HG02943 (cell line): ENCODE measurements around the gene FAM3D.

Experiments
- ATAC-seq: cut with Tn5 transposase; IDR thresholded peaks from one replicate; pipeline ENCODE4 v1.9.1; 2021; ENCODE audit warnings: mild to moderate bottlenecking, low read depth, moderate library complexity; ENCODE audit not compliant: unreplicated experiment

The FAM3D gene

GRCh38 chr3:58657571-58658141 is 8.9 kb downstream of the FAM3D start:
- no peak for ATAC-seq

GRCh38 chr3:58657036-58657520 is 9.5 kb downstream of the FAM3D start:
- no peak for ATAC-seq

GRCh38 chr3:58656631-58657030 is 9.9 kb downstream of the FAM3D start:
- ATAC-seq: no peak

GRCh38 chr3:58654466-58654865 is 12.1 kb downstream of the FAM3D start:
- ATAC-seq: no peak

- ATAC-seq: no peak
These were observed 13.9 kb downstream of the FAM3D start for GRCh38 chr3:58652624-58653023.

GRCh38 chr3:58651276-58651675 is 15.3 kb downstream of the FAM3D start:
- ATAC-seq: no peak

GRCh38 chr3:58647381-58648141 is 19.0 kb downstream of the FAM3D start:
- no peak for ATAC-seq

- no peak for ATAC-seq
These were observed 20.1 kb downstream of the FAM3D start for GRCh38 chr3:58646503-58646902.

- ATAC-seq: no peak
These were observed 20.8 kb downstream of the FAM3D start for GRCh38 chr3:58645726-58646125.

GRCh38 chr3:58642846-58643245 is 23.7 kb downstream of the FAM3D start:
- ATAC-seq: no peak

GRCh38 chr3:58640700-58641372 is 25.7 kb downstream of the FAM3D start:
- peak; percentile 76 for ATAC-seq

- ATAC-seq: no peak
These were observed 26.7 kb downstream of the FAM3D start for GRCh38 chr3:58639842-58640241.

- no peak for ATAC-seq
These were observed 27.6 kb downstream of the FAM3D start for GRCh38 chr3:58639001-58639400.

- ATAC-seq: no peak
These were observed 28.0 kb downstream of the FAM3D start for GRCh38 chr3:58638591-58638990.

GRCh38 chr3:58637509-58637908 is 29.1 kb downstream of the FAM3D start:
- ATAC-seq: no peak

- no peak for ATAC-seq
These were observed 30.9 kb downstream of the FAM3D start for GRCh38 chr3:58635371-58636285.

GRCh38 chr3:58633157-58633865 is 33.3 kb downstream of the FAM3D start:
- ATAC-seq: no peak

GRCh38 chr3:58631742-58632141 is 34.8 kb downstream of the FAM3D start:
- no peak for ATAC-seq

GRCh38 chr3:58630710-58631092 is 35.9 kb downstream of the FAM3D start:
- no peak for ATAC-seq
